GM12878 (cell line): ENCODE results near the gene ZNF445. TPM values are rescaled to one million over a fixed set of nuclear protein-coding genes. Genes with fewer than 3 reads are reported as not detected.
A peak's percentile ranks its signal among the peaks of the same experiment; 100 is the strongest.

Source experiments
- ATAC-seq: fragments of 200-7000 bp; cut with Tn5 transposase; 3 replicates; pipeline ENCODE4 v1.9.1; 2020; ENCODE audit warnings: mild to moderate bottlenecking, moderate library complexity
- BruUV-seq: library from RNA; stranded (reverse); fragments of 400-500 nt; replicated peaks from 2 replicates; lab custom pipeline; 2021; lab: Mats Ljungman, UMichigan
- CTCF ChIA-PET: fragments of 300-600 bp; sonication (Branson Sonifier 250); formaldehyde crosslinking; extraction: SDS; loops from one replicate; lab custom pipeline; 2021; ENCODE audit warnings: inconsistent platforms; lab: Yijun Ruan, JAX
- POLR2A ChIA-PET: fragments of 350-600 bp; formaldehyde crosslinking; extraction: SDS; loops from one replicate; lab custom pipeline; 2021; ENCODE audit warnings: inconsistent platforms; lab: Charles Lee
- RAD21 ChIA-PET: fragments of 300-600 bp; sonication (Branson Sonifier 250); formaldehyde crosslinking; loops from one replicate; lab custom pipeline; 2023; ENCODE audit warnings: antibody characterized with exemption; ENCODE audit not compliant: unreplicated experiment; lab: Charles Lee
- SMC1A ChIA-PET: fragments of 300-600 bp; sonication (Branson Sonifier 250); formaldehyde crosslinking; loops from one replicate; lab custom pipeline; 2023; ENCODE audit not compliant: unreplicated experiment, uncharacterized antibody; lab: Charles Lee
- DNase-seq: peaks from one replicate; pipeline ENCODE4 v3.0.0-alpha.2; 2011; ENCODE audit warnings: low read depth, low spot score
- FAIRE-seq: peaks from 3 replicates; lab custom pipeline; 2011; peaks lifted over from hg19 to GRCh38; lab: Jason Lieb, UNC
- H2AFZ ChIP-seq: 2 replicates; pipeline ENCODE4 v1.6.0; 2011; ENCODE audit warnings: low read depth, low read length, control low read depth; ENCODE audit not compliant: control insufficient read depth
- H3K27ac ChIP-seq: 2 replicates; pipeline ENCODE4 v1.5.1; 2011; ENCODE audit warnings: control low read depth; ENCODE audit not compliant: control insufficient read depth, insufficient read depth
- H3K27me3 ChIP-seq, 2 experiments: replicated peaks in 1 of 2; 2 replicates each; pipeline versions ENCODE4 v1.6.0 to v1.6.1; 2011; ENCODE audit warnings: low read length in 1 of 2; ENCODE audit not compliant: control insufficient read depth in 2 of 2, insufficient read depth in 2 of 2
- H3K36me3 ChIP-seq, 2 experiments: 2 replicates each; pipeline ENCODE4 v1.5.1; 2011; ENCODE audit warnings: low read length in 1 of 2; ENCODE audit not compliant: control insufficient read depth in 2 of 2, insufficient read depth in 2 of 2
- H3K4me1 ChIP-seq: 2 replicates; pipeline ENCODE4 v1.6.1; 2011; ENCODE audit warnings: mild to moderate bottlenecking, low read length, moderate library complexity, mixed read lengths; ENCODE audit not compliant: control insufficient read depth, insufficient read depth
- H3K4me2 ChIP-seq: 2 replicates; pipeline ENCODE4 v1.6.0; 2011; ENCODE audit warnings: control low read depth; ENCODE audit not compliant: control insufficient read depth, insufficient read depth
- H3K4me3 ChIP-seq: fragments of 200-600 bp; sonication (generic); 2 replicates; pipeline ENCODE4 v1.5.1; 2016
- H3K79me2 ChIP-seq: 2 replicates; pipeline ENCODE4 v1.6.0; 2011; ENCODE audit warnings: low read length; ENCODE audit not compliant: control insufficient read depth, insufficient read depth
- H3K9ac ChIP-seq: 2 replicates; pipeline ENCODE4 v1.8.0; 2011; ENCODE audit warnings: low read length, control low read depth, mixed read lengths; ENCODE audit not compliant: control insufficient read depth, insufficient read depth
- H3K9me3 ChIP-seq: replicated peaks from 3 replicates; pipeline ENCODE4 v1.5.1; 2011; ENCODE audit warnings: mild to moderate bottlenecking, low read length; ENCODE audit not compliant: control insufficient read depth, insufficient read depth
- H4K20me1 ChIP-seq: 2 replicates; pipeline ENCODE4 v1.6.0; 2011; ENCODE audit not compliant: control insufficient read depth, insufficient read depth
- POU2F2 ChIP-seq: IDR thresholded peaks from 3 replicates; pipeline ENCODE4 v1.6.1; 2011; ENCODE audit warnings: low read depth, mild to moderate bottlenecking, low read length, borderline replicate concordance
- WGBS: methylation state at CpG from one replicate; pipeline ENCODE4 v1.1.6; 2016; ENCODE audit warnings: low lambda C conversion rate; ENCODE audit not compliant: insufficient replicate concordance, insufficient coverage; ENCODE audit errors: missing lambda C conversion rate; 5-methylcytosine and 5-hydroxymethylcytosine counted together
- in situ Hi-C: fragments of 300-500 bp; cut with MboI; formaldehyde crosslinking; loops from 9 replicates; pipeline ENCODE4 v1.14.3; 2018; ENCODE audit warnings: mixed read lengths
- intact Hi-C: fragments of 100-400 bp; cut with micrococcal nuclease; formaldehyde crosslinking; loops from one replicate; pipeline ENCODE4 v1.14.2; 2022; ENCODE audit not compliant: unreplicated experiment
- polyA plus RNA-seq, 11 experiments: library from polyadenylated mRNA; depleted of rRNA in 4 of 11; unstranded in 6 of 11; stranded (reverse) in 5 of 11; fragments of >200 nt; fragmentation: Nextera tagmentation in 4 of 11; fragmentation: Illumina TruSeq in 1 of 11; extraction: Ambion mirVana in 4 of 11; extraction: Trizol in 1 of 11; gene quantifications; 1 replicate in 1 of 11; 2 replicates in 10 of 11; pipeline versions ENCODE4 v1.2.1 to v1.2.3, GENCODE V29; 2011 to 2016; ENCODE audit warnings: inconsistent platforms in 2 of 11, missing spikeins in 2 of 11, low read depth in 1 of 11
- total RNA-seq, 4 experiments: library from RNA; depleted of rRNA in 3 of 4; stranded (reverse); fragments of >200 nt in 3 of 4; fragmentation: Illumina TruSeq in 1 of 4; extraction: Trizol in 1 of 4; gene quantifications; 2 replicates each; pipeline versions ENCODE4 v1.2.1 to v1.2.3, GENCODE V29; 2013 to 2021
- TF ChIP-seq, protein P1 (sequence below): IDR thresholded peaks from 2 replicates; pipeline ENCODE4 v1.6.1; 2011; ENCODE audit warnings: mild to moderate bottlenecking, low read depth, low read length, moderate library complexity; ENCODE audit not compliant: insufficient replicate concordance
- TF ChIP-seq, protein P2 (sequence below): fragments of 450-650 bp; IDR thresholded peaks from 2 replicates; pipeline ENCODE4 v1.6.1; 2017; ENCODE audit warnings: mild to moderate bottlenecking, low read depth, inconsistent platforms; ENCODE audit not compliant: poor library complexity, severe bottlenecking

The ZNF445 gene
- total and polyA plus RNA-seq, 10 of the 15 experiments (the other 5 are each of a cell fraction or from before 2014, with no cell fraction given): 0.80 to 14.4 (median 5.6) TPM

DNA sequence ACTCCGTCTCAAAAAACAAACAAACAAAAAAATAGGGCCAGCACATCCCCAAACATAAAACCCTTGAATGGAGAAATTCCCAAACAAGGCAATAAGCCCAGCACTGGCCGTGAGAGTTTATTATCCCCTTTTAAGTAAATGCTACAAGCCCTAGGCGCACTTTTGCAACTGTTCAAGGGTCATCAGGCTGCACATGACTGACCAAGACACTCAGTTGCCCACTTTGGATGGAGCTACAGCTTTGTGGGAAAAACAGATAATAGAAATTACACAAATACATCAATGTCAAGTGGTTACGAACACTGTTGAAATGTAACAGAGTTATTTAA is 33.7 kb upstream of the ZNF445 start:
- no peaks in the 10 kb centered on the region; a peak in 1 of 4 replicates for H3K36me3 ChIP-seq
- H3K4me1 ChIP-seq: peaks cover 8% of the 10 kb centered on the region
- peak overlapping the region; percentile 86 for H3K9ac ChIP-seq
- peak overlapping the region; percentile 81; the same call in 1 of the 2 replicates for H3K4me3 ChIP-seq
- TSS peak; percentile 95 for BruUV-seq
- no peaks in the 10 kb centered on the region for H3K27me3 ChIP-seq
- POLR2A ChIA-PET: interaction anchor here (0.6 to 2.1 kb wide), 5 partner anchors 8 to 187 kb away, joined by 3 to 12 read pairs (median 3); partner anchors contain the start of gene TCAIM
- peaks cover 2% of the 10 kb centered on the region; the same call in 2 of the 3 replicates for H3K9me3 ChIP-seq
- SMC1A ChIA-PET: interaction anchor here (1.1 to 1.8 kb wide), 7 partner anchors 32 to 343 kb away, joined by 3 to 10 read pairs (median 4); partner anchors contain the start of gene ZNF197
- H3K4me2 ChIP-seq: peak overlapping the region; percentile 78
- no peak for TF ChIP-seq POU2F2
- TF ChIP-seq, protein P1, sequence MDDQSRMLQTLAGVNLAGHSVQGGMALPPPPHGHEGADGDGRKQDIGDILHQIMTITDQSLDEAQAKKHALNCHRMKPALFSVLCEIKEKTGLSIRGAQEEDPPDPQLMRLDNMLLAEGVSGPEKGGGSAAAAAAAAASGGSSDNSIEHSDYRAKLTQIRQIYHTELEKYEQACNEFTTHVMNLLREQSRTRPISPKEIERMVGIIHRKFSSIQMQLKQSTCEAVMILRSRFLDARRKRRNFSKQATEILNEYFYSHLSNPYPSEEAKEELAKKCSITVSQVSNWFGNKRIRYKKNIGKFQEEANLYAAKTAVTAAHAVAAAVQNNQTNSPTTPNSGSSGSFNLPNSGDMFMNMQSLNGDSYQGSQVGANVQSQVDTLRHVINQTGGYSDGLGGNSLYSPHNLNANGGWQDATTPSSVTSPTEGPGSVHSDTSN: no peak
- TF ChIP-seq, protein P2, sequence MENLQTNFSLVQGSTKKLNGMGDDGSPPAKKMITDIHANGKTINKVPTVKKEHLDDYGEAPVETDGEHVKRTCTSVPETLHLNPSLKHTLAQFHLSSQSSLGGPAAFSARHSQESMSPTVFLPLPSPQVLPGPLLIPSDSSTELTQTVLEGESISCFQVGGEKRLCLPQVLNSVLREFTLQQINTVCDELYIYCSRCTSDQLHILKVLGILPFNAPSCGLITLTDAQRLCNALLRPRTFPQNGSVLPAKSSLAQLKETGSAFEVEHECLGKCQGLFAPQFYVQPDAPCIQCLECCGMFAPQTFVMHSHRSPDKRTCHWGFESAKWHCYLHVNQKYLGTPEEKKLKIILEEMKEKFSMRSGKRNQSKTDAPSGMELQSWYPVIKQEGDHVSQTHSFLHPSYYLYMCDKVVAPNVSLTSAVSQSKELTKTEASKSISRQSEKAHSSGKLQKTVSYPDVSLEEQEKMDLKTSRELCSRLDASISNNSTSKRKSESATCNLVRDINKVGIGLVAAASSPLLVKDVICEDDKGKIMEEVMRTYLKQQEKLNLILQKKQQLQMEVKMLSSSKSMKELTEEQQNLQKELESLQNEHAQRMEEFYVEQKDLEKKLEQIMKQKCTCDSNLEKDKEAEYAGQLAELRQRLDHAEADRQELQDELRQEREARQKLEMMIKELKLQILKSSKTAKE: peak; percentile 7
- H4K20me1 ChIP-seq: no peaks in the 10 kb centered on the region
- in situ Hi-C loops: no loop called here
- 24% methylated on average over 4 of the region's 4 CpGs for WGBS
- FAIRE-seq (no peak), ATAC-seq (no peak), DNase-seq (no peak)
- CTCF ChIA-PET: interaction anchor here (1.0 to 1.8 kb wide), 3 partner anchors 72 to 192 kb away, joined by 3 to 8 read pairs (median 7); no protein-coding TSS in a partner anchor
- RAD21 ChIA-PET: interaction anchor here (0.9 to 3.4 kb wide), 7 partner anchors 33 to 190 kb away, joined by 3 to 21 read pairs (median 5); partner anchors contain the start of genes TCAIM and ZNF445
- H3K27ac ChIP-seq: peak overlapping the region; percentile 81
- peak overlapping the region; percentile 91 for H2AFZ ChIP-seq
- peaks cover 22% of the 10 kb centered on the region for H3K79me2 ChIP-seq
- intact Hi-C loops: loop anchor here (5.0 kb wide), 2 partner anchors 174 to 189 kb away; partner anchors contain the start of gene TCAIM
